ENCODE measurements around the gene ADGRB3.
"Not testable (repeated sequence)": the region's sequence is repeated elsewhere in the genome, so short reads cannot be mapped to it uniquely, and the experiment has no call there.

ADGRB3 gene

GRCh38 chr6:69284176-69284730 lies 649.2 kb downstream of the ADGRB3 start:
- DNase-seq = no peak

GRCh38 chr6:69285054-69285453 lies 650.0 kb downstream of the ADGRB3 start:
- DNase-seq = no peak

DNA sequence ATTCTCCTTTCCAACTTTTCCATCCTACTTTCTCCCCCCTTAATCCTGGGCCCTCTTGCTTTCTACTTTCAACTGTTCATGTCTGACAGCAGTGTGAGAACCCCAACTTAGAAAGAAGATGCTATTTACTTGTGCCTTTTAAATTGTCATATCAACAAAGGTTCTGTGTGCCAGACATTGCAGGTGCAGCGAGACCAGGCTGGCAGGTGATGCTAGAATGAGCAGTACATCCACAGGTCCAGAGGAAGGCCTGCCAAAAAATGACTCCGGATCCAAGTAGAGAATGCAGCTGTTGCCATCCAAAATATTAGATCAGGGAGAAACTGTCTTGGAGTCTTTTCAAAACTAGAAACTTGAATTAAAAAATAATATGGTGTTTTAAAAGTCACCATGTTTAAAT lies 651.2 kb downstream of the ADGRB3 start:
- no peak for DNase-seq

GRCh38 chr6:69288198-69288597 lies 653.1 kb downstream of the ADGRB3 start:
- DNase-seq = not testable (repeated sequence)

DNA sequence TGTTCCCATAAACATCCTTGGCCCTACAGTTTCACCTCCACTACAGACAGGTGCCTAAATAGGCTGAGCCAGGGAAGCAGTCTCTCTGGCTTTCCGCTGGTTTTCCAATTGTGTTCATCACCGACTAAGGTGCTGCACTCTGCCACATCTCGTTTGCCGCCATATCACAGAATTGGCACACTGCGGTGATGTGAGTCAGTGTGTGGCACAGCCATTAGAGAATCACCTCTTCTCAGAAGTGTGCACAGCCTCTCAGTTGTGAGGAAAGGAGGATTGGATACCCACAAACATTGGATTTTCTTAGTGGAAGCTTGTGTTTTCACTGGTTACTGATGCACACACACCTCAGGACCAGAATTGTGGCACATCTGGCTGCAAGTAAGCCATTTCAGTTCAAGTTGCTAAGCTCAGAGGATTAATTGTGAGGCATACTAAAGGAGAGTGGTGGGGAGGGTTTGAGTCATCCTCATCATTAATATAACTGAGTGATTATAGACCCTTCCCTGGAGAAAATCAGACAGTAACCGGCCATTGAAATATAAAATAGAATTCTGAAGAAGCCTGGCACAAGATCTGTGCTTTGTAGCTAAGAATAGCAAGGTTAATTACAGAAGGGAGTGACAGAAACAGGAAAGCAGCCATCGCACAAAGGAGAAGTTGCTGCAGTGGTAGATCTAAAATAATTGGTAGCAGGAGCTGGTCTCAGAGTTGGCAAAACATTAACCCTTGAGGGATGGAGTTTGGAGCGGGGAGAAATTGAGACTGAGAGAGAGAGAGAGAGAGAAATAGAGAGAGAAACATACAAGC lies 654.8 kb downstream of the ADGRB3 start:
- no peak for DNase-seq

- DNase-seq = no peak
Observed at GRCh38 chr6:69293471-69293870, 658.4 kb downstream of the ADGRB3 start.

GRCh38 chr6:69294407-69294806 lies 659.3 kb downstream of the ADGRB3 start:
- DNase-seq = no peak

DNA sequence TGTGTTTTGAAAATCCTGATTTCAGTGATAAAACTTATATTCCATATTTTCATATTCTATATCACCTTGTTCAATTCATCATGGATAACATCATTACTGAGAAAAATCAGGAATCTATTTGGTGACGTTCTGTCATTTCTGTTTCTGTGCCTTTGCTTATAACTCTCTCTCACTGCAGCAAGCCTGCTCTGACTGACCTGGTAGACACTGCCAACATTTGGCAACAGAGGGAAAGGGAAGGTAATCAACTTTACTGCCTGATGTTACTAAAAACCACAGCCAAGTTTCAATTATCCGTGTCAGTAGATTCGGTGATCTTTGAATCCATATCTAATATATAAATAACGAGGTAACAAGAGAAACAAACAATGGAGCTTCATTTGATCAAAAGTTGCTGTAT lies 659.8 kb downstream of the ADGRB3 start:
- no peak for DNase-seq

- no peak for DNase-seq
Observed at GRCh38 chr6:69303382-69303781, 668.3 kb downstream of the ADGRB3 start.

- no peak for DNase-seq
Observed at GRCh38 chr6:69305456-69305855, 670.4 kb downstream of the ADGRB3 start.

DNA sequence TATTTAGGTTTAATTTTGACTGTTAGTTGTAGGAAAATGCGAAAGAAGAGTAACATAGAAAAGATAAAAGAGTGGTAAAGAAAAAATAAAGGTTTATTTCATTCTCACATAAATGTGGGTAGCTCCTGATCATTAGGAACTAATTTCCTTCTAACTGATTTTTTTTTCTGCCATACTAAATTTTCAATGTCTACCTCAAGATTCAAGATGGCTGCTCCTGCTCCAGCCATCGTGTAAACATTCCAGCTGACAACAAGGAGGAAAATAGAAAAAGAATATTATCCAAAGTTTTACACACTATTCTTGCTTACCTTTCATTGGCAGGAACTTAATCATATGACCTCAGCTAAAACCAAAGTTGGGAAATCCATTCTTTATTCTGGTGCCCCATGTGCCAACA lies 673.5 kb downstream of the ADGRB3 start:
- DNase-seq = no peak

- DNase-seq = no peak
Observed at GRCh38 chr6:69311888-69312287, 676.8 kb downstream of the ADGRB3 start.

- no peak for DNase-seq
Observed at GRCh38 chr6:69314001-69314400, 678.9 kb downstream of the ADGRB3 start.

- no peak for DNase-seq
Observed at GRCh38 chr6:69314531-69314930, 679.4 kb downstream of the ADGRB3 start.

DNA sequence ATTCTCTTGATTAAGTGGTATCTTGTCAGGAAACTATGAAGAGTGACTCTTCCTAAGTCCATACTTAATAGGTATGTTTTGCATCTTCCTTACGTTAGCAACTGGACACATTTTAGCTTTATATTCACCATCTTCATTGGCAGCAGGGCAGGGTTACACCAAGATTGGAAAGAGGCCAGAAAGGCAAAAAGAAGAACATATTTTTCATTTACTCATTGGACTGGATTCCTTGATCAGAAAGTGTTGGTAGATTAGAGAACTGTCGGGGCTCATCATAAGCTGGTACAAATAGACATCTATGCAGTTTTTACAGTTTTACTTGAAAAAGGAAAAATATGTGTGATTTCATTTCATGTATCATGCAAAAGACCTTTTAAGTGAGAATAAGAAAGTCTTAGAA lies 696.8 kb downstream of the ADGRB3 start:
- no peak for DNase-seq

DNA sequence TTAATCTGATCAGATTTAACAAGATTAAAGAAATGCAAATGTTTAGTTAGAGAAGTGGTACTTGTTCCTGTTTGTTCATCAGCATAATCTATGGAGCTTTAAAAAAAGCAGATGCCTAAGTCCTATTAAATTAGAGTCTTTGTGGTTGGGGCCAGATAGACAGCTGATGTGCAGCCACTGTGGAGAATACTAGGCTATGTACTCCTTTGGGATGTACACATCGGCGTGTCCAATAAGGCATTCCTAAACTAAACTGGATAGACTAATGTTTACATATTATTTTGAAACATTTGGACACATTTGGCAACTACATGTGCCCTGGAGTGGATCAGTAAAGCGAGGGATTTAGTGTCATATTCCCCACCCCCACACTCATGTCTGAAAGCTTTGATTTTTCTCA lies 702.2 kb downstream of the ADGRB3 start:
- DNase-seq = no peak

GRCh38 chr6:69338431-69339162 lies 703.5 kb downstream of the ADGRB3 start:
- DNase-seq = no peak

DNA sequence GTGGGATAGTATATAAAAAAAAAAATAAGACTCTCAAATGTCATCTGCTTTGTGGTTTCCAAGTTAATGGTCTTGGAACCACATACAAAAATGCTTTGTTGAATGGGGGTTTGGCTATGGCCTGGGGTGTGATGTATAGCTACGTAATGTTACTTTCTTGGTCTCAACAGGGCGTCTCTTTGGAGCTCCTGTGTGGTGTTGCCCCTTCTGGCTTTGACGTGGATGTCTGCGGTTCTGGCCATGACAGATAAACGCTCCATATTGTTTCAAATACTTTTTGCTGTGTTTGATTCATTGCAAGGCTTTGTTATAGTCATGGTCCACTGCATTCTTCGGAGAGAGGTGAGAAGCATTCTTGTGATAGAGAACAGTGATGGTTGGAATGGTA lies 704.1 kb downstream of the ADGRB3 start:
- no peak for DNase-seq

- DNase-seq = no peak
Observed at GRCh38 chr6:69340196-69340595, 705.1 kb downstream of the ADGRB3 start.

DNA sequence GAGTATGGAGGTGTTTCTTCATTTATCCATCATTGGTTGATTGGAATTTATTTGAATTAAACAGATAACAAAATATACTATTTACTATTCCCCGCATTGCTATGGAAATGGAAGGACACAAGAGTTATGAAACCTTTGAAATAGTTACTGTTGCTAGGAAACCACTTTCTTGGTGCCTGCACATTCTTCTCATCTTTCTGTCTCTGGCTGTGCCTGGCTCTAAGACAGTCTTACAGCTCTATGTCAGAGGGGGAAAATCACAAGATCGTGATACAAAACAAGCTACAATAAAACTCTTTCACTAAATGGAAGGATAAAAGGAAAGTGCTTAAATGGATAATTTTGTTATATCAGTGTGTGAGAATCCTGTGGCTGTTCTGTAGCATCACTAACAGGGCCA lies 708.8 kb downstream of the ADGRB3 start:
- no peak for DNase-seq

GRCh38 chr6:69349771-69350170 lies 714.7 kb downstream of the ADGRB3 start:
- no peak for DNase-seq

- DNase-seq = no peak
Observed at GRCh38 chr6:69362209-69362608, 727.1 kb downstream of the ADGRB3 start.

GRCh38 chr6:69366831-69367230 lies 731.7 kb downstream of the ADGRB3 start:
- no peak for DNase-seq

DNA sequence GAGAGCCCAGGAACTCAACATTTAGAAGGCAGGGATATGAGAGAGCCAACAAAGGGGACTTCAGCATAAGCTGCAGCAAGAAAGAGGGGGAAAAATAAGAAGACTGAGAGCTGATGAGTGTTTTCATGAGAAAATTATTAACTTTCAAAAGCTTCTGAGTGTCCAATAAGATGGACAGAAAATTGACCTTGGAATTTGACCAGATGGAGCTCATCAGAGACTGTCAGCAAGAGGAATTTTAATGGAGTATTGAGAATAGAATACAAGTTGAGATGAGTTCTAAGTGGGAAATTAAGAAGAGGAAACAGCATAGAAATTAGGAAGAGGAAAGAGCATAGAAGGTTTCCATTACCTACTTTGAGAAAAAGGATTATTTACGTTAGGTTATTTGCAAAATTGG lies 733.5 kb downstream of the ADGRB3 start:
- DNase-seq = no peak
